GM15510 (cell line): ENCODE data around the gene NUP210.
A peak's percentile ranks its signal among the peaks of the same experiment; 100 is the strongest.

Experiments
- POLR2A ChIP-seq: IDR thresholded peaks from 3 replicates; pipeline ENCODE4 v1.6.1; 2011; ENCODE audit warnings: borderline replicate concordance; ENCODE audit not compliant: insufficient read length; ENCODE audit errors: extremely low read depth

The NUP210 gene

DNA sequence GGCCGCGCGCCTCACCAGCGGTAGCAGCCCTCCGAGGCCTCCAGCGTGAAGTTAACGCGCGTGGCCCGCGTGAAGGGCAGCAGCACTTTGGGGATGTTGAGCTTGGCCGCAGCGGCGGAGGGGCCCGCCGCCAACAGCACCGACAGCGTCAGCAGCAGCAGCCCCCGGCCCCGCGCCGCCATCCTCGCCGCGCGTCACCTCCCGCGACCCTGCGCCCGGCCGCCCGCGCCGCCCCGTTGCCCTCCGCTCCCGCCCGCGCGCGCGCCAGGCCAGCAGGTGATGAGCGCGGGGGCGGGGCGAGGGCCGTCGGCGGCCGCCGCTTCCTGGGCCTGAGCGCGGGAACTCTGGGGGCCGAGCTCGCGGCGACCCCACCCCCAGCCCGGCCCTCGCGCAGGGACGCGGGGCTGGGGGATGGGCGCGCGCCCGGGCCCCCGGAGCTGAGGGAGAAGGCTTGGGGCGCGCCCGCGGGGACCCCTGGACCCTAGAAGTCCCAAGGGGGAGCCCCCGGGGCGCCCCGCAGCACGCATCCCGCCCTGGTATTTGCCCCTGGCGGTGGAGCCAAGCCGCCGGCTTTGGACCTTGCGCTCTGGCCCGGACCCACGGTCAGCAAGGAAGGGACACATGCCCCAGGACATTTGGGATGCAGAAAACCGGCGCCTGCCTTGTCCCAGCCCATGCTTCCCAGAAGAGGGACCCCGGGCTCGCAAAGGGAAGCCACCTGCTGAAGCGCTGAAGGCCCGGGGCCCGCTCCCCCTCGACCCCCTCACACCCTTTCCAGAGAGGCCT, at the start of gene NUP210:
TSS of gene NUP210 (minus strand) at position 278 of the 786 bp plus-strand sequence. CDS start at position 182, 96 bp downstream.
- peak; percentile 73 for TF ChIP-seq POLR2A

DNA sequence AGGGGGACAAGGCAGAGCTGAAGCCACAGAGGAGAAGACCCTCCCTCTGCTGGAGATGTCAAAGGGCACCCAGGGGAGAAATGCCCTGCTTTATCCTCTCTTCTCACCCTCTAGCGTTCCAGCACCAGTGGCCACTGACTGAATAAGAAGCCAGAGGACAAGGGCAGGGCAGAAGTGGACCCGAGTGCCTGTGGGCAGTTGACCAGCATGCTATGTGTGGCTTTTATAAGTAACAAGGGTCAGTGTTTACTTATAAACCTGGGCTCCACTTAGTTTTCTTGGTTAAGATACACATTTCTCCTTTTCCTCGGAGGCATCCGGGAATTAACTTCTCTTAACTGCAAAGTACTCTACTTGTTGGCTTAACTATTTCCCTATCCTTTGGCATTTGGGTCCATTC, 46.7 kb upstream of the NUP210 start:
- TF ChIP-seq POLR2A = no peak

DNA sequence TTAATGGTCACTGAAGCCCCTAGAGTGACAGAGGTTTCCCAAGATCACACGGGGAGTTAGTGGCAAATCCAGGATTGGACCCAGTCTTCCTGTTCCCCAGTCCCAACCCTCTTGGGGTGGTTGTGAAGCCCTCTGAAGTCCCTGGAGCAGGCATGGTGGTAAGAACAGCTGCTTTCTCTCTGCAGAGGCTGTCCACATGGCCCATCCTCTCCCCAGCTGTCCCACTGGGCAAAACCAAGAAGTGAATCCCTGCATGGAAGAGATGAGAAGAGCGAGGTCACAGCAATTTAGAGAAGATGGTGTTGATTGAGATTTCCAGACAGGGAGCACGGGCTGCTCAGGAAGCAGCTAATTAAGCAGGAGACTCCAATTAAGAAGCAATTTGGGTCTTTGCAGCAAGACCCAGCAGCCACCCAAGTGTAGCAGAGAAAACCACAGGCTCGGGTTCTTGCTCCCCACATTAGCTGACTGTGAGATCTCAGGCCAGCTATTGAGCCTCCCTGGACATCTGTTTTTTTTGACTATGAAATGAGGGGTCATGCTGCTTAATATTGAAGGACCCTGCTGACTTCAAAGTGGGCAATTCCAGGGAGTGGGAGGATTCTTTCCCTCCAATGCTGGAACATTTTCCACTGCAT, 45.2 kb upstream of the NUP210 start:
- no peak for TF ChIP-seq POLR2A

DNA sequence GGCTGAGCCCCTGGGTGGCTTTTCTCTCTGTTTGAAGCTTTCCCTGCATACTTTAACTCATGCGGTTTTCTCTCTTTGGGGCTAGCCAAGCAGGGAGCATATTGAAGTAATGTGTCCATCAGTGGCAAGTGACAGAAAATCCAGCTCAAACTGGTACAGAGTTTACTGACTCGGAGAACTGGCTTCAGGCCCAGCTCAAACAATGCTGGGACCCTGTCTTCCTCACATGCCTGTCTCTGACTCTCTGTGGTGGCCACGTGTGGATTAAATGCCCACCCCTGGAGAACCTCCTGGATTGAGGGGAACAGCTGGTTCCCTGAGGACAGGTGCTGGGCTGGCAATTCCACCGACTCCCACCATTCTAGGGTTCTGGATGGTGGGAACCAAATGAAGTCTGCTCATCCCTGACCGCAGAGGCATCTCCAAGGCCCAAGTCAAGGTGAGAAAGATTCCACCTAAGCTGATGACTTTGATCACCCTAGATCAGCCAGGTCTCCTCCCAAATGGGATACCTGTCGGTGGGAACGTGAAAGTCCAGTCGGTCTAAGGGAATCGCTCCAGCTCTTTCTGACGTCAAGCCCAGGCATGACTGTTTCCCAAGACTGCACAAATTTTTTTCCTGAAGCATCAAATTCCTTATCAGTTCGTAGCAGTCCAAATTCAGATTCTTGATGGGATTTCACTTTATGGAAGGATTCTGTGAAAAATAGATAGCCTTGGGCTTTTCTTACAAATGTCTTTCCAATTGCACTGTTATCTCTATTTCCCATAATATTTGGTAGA, 43.7 kb upstream of the NUP210 start:
- no peak for TF ChIP-seq POLR2A

DNA sequence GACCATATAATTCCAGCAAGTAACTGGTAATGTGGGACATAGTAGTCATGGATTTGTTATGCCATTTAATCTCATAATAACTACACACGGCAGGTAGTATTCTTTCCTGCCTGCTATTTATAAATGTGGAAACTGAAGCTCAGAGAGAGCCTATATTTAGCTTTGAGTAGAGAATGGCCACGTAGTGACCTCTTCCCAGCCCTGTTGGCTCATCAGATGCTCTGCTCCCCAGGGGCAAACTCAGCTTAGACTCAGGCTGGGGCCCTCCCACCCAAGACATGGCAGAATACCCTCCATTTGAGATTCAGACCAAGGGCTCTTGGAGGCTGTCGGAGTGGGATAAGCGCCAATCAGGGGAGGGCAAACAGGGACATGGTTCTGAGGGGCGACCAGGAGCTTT, 42.7 kb upstream of the NUP210 start:
- no peak for TF ChIP-seq POLR2A

DNA sequence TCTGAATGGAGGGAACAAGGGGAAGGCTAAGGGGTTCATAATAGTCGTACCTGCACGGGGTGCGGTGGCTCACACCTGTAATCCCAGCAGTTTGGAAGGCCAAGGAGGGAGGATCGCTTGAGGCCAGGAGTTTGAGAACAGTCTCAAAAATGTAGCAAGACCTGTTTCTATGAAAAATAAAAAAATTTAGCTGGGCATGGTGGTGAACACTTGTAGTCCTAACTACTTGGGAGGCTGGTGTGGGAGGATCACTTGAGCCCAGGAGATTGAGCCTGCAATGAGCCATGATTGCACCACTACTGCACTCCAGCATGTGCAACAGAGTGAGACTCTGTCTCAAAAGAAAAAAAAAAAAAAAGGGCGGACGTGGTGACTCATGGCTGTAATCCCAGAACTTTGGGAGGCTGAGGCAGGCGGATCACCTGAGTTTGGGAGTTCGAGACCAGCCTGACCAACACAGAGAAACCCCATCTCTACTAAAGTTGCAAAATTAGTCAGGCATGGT, 42.1 kb upstream of the NUP210 start:
- TF ChIP-seq POLR2A = no peak

DNA sequence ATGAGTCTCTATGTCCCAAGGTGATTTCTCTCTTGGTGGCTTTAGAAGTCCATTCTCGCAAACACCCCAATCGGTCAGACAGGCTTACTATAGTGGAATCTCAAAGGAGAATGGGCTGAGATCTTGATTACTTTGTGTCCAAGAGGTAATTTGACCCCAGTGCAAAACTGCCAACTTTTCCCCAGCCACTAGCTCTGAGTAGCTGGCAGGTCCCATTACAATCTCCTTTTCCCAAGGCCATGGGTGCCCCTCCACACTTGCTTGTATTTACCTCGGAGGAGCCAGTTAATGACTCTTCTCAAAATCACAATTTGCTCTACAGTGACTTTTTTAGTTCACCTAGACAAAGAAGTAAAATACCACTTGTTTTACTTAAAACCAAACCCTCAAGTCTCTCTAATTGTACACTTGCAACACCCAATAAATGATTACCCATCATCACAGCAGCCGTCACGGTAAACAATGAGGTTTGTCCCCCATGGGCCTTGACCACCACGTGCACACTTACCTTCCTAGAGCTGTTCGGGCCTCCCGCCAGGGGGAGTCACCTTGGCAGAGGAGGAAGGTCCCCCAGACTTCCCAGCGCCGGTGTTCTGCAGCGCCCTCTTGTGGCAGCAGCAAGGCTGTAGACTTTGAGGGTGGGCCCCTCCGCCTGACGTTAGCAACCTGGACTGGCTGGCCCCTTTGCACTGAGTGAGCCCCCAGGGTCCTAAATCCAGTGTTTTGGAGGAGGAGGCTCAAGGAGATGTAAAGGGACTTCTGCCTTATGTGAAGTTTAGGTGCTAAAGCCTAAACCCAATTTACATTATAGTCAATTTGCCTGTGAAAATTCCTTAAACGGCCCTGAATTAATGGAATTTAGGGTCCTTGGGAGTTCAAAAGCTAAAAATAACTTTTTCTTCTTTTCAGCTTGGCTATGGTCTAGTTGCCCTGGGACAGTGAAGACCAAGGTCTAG, 41.3 kb upstream of the NUP210 start:
- TF ChIP-seq POLR2A = no peak

DNA sequence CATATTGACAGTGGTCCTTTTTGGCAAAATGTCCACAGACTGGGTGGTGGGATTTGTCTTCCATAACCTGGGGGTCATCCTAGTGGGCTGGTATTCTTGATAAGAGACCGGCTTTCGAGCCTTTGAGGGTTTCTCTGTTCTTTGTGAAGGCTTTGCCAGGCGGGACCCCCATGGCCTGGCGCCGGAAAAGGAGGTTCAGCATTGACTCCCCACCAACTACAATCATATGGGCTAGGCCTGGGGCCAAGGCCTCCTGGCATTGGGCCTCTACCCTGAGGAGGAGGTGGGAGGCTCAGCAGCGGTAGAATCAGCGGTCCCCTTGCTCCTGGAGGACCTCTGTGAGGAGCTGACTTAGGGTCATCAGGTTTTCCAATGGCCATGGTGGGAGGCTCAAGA, 40.2 kb upstream of the NUP210 start:
- TF ChIP-seq POLR2A = no peak

DNA sequence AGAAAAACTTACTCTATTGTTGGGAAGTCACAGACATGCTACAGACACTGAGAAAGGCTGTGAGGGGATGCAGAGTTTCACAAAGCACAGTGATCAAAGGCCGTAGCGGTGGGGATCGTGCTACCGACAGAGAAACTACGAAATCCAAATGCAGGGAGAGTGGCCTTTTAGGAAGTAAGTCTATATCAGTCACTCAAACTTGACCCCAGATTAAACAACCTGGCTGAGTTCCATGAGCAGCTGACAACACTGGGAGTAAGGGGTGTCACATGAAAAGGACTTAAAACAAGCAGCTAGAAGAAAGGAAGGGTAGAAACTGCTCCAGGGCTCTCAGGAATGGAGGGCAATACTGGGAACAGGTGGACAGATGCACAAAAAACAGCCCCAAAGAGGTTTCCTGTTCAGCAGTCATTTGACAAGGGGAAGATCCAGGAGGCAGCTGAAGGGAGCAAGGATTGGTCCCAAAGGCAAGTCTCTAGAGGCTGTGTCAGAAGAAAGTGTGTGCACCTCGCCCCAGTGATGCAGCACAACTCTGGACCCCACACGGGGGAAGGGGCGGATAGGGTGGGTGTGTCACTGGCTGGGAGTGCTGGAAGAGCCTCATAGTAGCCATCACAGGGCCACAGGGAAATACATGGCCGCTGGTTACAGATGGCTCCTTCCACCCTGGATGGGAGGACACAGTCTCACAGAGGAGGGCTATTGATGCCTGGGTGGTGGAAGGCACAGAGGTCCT, 39.7 kb upstream of the NUP210 start:
- TF ChIP-seq POLR2A = no peak

DNA sequence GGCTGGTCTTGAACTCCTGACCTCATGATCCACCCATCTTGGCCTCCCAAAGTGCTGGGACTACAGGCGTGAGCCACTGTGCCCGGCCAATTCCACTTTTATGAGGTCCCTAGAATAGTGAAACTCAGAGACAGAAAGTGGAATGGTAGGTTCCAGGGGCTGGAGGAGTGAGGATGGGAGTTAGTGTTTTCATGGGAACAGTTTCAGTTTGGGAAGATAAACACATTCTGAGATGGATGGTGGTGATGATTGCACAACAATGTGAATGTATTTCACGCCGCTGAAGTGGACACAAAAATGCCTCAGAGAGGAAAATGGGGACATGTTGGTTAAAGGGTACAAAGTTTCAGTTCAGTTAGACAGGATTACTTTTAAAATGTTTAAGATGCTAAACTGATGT, 37.5 kb upstream of the NUP210 start:
- TF ChIP-seq POLR2A = no peak

DNA sequence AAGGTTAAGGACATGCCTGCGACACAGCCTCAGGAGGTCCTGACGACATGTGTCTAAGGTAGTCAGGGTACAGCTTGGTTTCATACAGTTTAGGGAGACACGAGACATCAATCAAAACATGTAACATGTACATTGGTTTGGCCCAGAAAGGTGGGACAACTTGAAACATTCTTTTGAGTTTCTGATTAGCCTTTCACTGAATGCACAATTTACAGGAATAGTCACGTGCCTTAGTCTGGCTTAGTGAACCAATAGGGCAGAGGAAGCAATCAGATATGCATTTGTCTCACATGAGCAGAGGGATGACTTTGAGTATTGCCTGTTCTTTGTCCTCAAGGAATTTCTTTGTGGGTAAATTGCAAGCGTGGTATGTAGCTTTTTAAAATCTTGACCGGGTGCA, 35.5 kb upstream of the NUP210 start:
- TF ChIP-seq POLR2A = no peak

DNA sequence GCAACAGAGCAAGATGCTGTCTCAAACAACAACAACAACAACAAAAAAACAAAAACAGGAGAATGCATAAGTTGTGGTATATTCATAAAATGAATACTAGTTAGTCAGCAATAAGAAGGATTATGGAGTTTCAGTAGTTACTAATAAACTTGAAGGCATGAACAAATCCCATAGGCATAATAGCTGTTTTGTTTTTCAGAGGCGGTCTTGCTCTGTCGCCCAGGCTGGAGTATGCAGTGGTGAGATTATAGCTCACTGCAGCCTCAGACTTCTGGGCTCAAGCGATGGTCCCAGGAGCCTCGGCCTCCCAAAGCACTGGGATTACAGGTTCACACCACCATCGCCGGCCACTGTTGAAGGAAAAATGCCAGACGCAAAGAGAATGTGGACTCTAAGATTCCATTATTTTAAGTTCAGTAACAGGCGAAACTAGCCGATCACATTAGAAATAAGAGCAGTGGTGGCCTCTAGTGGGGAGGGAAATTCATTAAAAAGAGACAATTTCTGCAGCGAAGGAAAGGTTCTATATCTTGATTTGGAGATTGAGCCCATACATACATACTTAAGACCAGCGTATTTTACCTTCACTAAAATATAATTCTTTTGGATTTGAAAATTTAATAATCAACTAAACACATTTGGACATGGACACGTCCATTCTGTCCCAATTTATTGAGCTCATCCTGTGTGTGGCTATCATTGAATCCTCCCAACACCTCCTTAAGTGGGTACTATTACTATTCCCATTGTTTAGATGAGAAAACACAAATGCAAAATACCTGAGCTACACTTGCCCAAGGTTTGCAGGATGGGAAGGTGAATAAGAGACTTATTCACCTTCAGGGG, 32.6 kb upstream of the NUP210 start:
- no peak for TF ChIP-seq POLR2A

DNA sequence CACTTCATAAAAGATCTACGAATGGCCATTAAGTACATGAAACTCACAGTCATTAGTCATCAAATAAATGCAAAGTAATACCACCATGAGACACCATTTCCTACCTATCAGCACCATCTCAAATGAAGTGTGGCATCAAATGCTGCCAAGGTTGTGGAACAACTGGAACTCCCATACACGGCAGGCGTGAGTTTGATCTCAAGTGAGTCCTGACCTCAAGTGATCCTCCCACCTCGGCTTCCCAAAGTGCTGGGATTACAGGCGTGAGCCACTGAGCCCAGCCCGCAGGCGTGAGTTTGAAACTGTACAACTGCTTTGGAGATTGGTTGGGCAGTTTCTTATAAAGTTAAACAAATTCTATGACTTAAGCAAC, 31.2 kb upstream of the NUP210 start:
- TF ChIP-seq POLR2A = no peak

DNA sequence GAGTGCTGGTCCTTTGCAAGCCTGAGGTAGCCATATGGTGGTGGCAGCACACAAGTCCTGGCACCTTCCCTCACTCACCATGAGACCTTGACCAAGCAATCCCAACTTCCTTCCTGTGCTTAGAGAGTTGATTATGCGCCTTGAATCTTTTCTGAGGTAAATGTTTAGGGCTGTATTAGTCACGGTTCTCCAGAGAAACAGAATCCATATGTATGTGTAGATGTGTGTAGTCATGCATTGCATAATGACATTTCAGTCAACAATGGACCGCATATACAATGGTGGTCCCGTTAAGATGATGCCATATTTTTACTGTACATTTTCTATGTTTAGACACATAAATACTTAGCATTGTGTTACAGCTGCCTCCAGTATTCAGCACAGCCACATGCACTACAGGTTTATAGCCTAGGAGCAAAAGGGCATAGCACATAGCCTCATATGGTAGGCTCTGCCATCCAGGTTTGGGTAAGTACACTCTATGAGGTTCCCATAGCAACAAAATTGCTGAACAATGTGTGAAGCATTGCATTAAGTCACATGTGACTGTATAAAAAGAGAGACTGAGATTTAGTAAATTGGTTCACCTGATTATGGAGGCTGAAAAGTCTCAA, 20.2 kb upstream of the NUP210 start:
- TF ChIP-seq POLR2A = no peak
